Measurements from ENCODE around the gene USP25. TPM values are rescaled to one million over a fixed set of nuclear protein-coding genes. Genes with fewer than 3 reads are reported as not detected.

The USP25 gene
- total and polyA plus RNA-seq, 2 of the 8 experiments (the other 6 are each of a cell fraction or from before 2014, with no cell fraction given): 11.2 to 48.1 TPM

- TF ChIP-seq SUZ12 (IDR thresholded peaks at IDR 0.05; ENCODE audit: low read length) (no peak), TCF12 (IDR thresholded peaks at IDR 0.05; ENCODE audit: low read depth, low read length) (peak; percentile 96), ASH2L (IDR thresholded peaks at IDR 0.05; ENCODE audit: low read length) (peak; percentile 33), BRCA1 (IDR thresholded peaks at IDR 0.05; ENCODE audit: low read depth, low read length) (no peak), YY1 (IDR thresholded peaks at IDR 0.05; ENCODE audit: low read depth, low read length) (0 out of 2 replicates have a peak, but pooled peaks have one; percentile 10), TAF1 (IDR thresholded peaks at IDR 0.05; ENCODE audit: low read depth, low read length) (peak; percentile 64), EGR1 (IDR thresholded peaks at IDR 0.05; ENCODE audit: borderline replicate concordance, low read depth, low read length) (0 out of 2 replicates have a peak, but pooled peaks have one; percentile 27), RBBP5 (IDR thresholded peaks at IDR 0.05; ENCODE audit: borderline replicate concordance, low read depth, low read length) (no peak), RAD21 (IDR thresholded peaks at IDR 0.05 in 1 of 2, conservative IDR thresholded peaks at IDR 0.05 in 1 of 2; ENCODE audit: low read depth in 2 of 2, low read length in 2 of 2) (peak; percentile 1 to 7; a peak in 1 of 4 replicates), CHD1 (IDR thresholded peaks at IDR 0.05; ENCODE audit: low read depth, low read length) (no peak), SIRT6 (IDR thresholded peaks at IDR 0.05; ENCODE audit: low read length) (no peak), CEBPB (IDR thresholded peaks at IDR 0.05; ENCODE audit: low read depth, low read length) (no peak), KDM1A (IDR thresholded peaks at IDR 0.05; ENCODE audit: borderline replicate concordance, low read length) (peak; percentile 55; the same call in 1 of the 2 replicates), JUN (IDR thresholded peaks at IDR 0.05; ENCODE audit: low read depth, low read length) (peak; percentile 77), E2F6 (IDR thresholded peaks at IDR 0.05) (no peak; the same call in 1 of the 2 replicates), MAFK (IDR thresholded peaks at IDR 0.05; ENCODE audit: low read depth, low read length) (no peak)
Measured at GRCh38 chr21:15752763-15753407, 23.1 kb downstream of the USP25 start (continued).

Data from H1 (cell line).